Measurements from ENCODE around the gene ZNF438.

The ZNF438 gene

DNA sequence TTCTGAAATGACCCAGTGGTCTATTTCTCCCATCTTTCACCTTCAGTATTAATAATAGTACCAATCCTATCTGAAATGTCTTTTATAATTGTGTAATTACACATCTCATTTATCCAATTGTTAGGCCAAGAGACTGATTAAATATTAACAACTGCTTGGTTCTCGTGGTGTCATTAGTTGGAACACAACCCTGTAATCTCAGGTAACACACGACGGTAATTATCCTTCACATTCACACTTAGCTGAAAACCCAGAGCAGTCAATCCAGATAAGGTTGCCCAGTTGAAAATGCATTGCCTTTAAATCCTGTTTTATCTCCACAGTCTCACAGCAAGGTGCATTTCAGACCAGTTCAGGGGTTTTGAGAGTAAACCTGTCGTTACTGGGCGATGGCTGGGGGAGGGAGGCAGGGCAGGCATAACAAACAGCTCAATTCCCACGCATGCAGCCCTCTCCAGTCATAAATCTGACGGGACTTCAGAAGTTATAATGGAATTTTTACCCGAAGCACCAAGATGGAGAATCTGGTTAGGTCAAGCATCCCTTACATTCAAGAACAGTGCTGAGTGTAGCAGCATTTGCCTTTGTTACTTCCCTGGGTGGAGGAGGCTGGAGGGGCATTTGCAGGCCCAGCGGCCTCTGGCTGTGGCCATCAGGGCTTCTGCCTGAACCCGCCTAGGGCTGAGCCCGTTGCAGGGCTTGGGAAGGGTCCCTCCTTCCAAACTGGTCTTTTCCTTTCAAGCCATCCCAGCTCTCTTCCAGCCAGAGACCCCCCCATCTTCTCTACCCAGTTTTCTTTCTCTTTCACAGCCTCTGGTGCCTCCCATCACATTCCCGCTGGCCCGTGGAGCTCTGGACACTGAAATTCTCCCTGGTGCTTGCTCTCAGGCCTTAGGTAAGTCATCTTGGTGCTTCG, 201.1 kb downstream of the ZNF438 start:
- H3K4me3 ChIP-seq (ENCODE audit: low read depth, low read length) = no peak overlapping the region

- H3K4me3 ChIP-seq (ENCODE audit: low read depth, low read length) = no peak overlapping the region
Observed at GRCh38 chr10:30829901-30830300, 201.8 kb downstream of the ZNF438 start.

- no peak overlapping the region for H3K4me3 ChIP-seq (ENCODE audit: low read depth, low read length)
Observed at GRCh38 chr10:30828680-30829079, 203.0 kb downstream of the ZNF438 start.

DNA sequence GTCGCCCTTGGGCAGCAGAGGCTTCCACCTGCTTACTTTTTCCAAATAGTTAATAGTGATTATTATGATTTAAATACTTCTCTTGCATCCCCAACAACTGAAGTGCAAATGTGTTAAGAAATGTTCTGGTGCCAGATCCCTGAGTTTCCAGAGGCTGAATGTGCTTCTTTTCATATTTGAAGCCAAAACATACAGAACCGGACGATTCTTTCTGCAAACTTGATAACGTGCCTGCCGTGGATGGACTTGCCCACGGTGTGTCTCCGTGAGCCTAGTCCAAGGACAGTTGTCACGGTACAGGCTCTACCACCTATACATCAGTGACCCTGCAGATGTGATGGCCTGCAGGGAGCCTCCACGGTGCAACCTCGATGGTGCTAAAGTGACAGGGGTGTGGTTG, 203.5 kb downstream of the ZNF438 start:
- no peak overlapping the region for H3K4me3 ChIP-seq (ENCODE audit: low read depth, low read length)

- H3K4me3 ChIP-seq (ENCODE audit: low read depth, low read length) = no peak overlapping the region
Observed at GRCh38 chr10:30827531-30828120, 204.0 kb downstream of the ZNF438 start.

DNA sequence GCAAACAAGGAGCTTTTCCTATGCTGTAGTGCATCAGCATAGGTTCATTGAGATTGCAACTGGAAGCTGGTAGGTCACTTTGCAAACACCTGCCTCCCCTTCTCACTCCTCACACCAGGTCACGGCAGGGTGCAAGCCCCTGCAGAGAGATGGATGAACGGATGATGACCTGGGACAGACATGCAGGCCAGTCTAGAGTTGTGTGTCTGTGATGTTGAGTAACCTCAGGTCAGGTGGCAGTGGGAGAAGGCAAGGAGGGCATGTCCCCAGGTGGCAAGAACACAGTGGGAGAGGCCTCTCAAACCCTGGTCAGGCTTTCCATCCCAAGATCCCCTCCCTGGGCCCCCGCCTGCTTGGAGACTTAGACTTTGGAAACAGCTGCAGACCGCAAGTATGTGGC, 205.0 kb downstream of the ZNF438 start:
- no peak overlapping the region for H3K4me3 ChIP-seq (ENCODE audit: low read depth, low read length)

GRCh38 chr10:30825495-30825894, 206.2 kb downstream of the ZNF438 start:
- no peak overlapping the region for H3K4me3 ChIP-seq (ENCODE audit: low read depth, low read length)

DNA sequence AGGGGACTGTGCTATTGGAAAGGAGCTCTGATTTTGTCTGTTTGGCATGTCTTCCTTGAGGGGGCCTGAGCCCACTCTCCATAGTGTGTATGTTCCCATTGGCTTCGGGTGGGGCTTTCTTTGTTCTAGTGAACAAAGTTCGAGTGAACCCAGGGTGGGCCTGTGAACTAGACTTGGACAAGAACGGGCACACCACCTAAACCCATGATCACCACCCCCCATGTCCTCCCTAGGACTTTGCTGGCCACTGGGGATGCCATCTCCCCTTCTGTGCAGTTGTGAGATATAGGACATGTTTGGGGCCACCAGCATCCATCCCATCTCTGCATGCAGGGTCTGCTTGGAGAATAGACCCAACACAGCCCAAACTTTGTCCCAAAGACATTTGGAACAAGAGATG, 206.6 kb downstream of the ZNF438 start:
- no peak overlapping the region for H3K4me3 ChIP-seq (ENCODE audit: low read depth, low read length)

DNA sequence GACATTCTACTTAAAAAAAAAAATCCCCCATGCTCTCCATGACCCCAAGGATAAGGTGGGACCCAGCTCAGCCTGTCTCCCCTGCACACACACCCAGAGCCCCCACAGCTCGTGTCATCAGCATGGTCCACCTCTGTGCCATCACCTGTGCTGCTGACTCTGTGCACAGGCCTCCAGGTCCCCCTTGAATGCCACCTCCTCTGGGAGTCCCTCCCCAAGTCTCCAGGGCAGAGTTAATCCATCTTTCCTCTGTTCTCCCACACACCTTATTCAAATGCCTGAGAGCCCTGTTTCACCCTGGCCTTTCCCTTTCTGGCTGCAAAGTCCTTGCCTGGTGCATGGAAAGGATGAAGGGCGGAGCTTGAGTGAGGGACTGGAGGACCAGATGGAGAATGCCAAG, 208.0 kb downstream of the ZNF438 start:
- H3K4me3 ChIP-seq (ENCODE audit: low read depth, low read length) = no peak overlapping the region

- H3K4me3 ChIP-seq (ENCODE audit: low read depth, low read length) = no peak overlapping the region
Observed at GRCh38 chr10:30822693-30823465, 208.8 kb downstream of the ZNF438 start.

DNA sequence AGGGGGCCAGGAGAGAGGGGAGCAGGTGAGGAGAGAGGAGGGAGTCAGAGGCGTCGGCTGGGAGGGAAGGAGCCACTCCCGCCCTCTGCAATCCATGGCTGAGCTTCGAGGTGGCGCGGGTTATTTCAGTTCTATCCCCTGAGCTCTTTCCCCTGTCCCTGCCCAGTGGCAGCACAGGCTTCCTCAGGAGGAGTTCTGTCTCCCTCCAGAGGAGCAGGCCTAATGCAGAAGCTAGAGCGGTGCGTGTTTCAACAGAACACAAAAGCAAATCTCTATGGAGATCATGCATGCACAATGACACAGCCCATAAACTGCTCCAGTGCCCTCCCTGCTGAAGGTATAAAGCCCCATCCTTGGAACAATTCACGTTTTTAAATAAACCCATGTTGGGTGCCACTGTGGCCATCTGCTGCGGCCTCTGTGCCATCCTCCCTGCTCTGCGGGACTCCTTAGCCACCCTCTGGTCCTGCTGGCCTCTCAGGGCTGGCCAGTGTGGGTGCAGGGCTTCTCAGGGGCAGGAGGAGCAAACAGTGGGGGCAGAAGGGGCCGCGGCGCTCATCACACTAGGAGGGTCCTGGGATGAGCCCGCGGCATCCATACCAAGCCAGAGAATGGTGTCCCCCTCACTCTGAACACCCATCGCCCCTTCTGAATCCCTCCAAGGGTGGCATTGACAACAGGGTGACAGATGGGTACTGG, 209.5 kb downstream of the ZNF438 start:
- no peak overlapping the region for H3K4me3 ChIP-seq (ENCODE audit: low read depth, low read length)

- no peak overlapping the region for H3K4me3 ChIP-seq (ENCODE audit: low read depth, low read length)
Observed at GRCh38 chr10:30821261-30821993, 210.2 kb downstream of the ZNF438 start.

DNA sequence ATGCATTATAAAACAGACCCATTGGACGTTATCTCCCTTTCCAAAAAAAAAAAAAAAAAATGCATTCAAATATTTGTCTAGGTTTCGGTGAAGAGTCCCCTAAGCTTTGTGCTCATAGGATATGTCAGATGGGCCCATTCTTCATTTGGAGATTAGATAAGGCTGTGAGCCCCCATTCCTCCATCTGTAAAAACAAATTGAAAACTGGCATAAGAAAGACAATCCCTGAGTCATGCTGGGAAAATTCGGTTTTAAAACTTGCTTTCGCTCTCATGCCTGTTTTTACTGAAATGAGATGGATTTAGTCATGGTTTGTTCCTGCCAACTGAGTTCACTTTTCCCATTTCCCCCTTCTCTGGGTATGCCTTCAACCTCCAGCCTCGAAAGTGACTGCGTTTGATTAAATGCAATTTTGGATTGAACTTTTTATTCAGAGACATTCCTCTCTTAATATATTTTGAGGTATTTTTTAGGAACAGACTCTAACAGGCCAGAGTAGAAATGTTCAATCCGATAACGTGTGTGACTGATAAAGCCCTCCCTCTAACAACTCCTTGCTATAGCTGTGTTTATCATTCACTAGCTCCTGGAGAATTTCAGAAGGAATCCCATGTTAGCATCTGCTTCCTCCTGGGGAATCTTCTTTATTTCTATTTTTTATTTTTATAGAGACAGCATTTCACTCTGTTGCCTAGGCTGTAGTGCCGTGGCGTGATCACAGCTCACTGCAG, 211.2 kb downstream of the ZNF438 start:
- H3K4me3 ChIP-seq (ENCODE audit: low read depth, low read length) = no peak overlapping the region

DNA sequence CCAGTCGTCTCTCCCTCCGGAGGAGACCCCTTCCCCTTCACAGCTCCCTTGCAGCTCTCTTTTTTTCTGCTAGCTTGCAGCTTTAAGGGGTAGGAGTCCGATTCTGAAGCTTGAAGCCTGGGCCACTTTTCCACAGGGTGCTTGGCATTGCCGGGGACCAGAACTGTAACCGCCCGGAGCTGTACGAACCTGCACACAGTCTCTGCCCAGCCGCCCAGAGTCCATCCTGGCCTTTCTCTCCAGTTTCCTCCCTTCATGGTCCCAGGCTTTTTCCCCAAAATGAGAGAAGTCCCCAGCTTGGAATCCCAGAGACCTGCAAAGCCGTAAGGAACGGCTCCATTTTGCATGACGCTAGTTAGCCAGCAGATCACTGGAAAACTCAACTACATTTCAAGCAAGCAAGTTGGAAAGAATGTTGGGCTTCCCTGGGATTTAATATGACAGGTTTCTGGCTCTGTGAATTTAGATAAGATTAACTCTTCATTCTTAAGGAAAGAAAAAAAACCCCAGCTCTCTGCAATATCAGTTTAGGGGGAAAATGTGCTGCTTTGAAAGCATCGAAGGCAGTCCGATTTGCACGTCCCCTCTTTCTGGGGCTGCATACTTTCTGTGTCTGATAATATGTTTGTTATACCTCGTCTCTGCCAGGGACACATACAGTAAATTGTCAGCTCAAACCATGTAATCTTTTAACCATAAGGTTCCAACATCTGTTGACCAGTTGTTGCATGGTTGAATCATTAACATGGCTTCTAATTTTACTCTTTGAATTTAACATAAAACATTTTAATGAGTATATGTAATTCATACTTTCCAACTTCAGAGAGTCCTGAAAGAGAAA, 212.1 kb downstream of the ZNF438 start:
- H3K4me3 ChIP-seq (ENCODE audit: low read depth, low read length) = no peak overlapping the region

DNA sequence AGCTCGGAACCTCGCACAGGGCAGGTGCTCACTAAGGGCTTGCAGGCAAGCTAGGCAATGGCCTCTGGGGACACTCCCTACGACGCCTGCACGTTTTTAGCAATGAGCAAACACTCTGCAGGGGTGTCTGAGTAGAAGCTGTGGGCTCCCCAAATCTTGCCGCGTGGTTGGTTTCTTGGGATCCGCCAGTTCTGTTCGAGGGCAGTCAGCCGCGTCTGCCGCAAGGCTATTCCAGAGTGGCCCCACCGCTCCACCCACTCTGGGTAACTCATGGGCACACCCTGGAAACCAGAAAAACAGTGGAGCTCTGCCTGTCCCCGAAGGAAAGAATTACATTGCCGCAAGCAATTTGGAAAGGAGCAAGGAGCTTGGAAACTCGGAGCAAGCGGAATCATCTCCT, 212.8 kb downstream of the ZNF438 start:
- H3K4me3 ChIP-seq (ENCODE audit: low read depth, low read length) = no peak overlapping the region

DNA sequence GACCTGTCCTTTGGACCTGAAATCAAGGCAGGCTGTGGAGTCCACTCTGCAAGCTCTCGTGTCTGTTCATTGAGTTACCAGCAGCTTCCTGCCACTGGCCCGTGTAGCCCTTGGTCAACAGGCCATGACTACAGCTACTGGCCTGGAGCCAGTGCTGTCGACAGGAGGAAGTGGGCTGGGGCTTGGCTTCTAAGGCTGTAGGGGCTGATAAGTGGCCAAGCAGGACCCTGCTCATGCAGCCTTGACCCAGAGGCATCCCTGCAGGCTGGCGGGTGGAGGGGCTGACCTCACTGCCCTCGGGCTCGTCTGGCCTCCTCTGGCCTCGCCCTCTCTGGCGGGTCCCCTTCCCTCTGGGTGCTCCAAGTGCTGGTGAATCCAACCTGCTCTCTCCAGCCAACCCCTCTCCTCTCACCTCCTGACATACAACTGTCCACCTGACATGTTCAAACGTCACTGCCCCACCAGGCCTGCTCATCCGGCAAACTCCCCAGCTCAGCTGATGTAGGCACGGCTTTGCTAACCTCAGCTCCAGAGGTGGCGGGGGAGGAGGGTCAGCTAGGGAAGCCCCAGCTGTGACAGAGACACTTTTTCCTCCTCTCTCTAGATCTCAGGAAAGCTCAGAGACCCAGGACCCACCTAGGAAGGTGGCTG, 213.5 kb downstream of the ZNF438 start:
- no peak overlapping the region for H3K4me3 ChIP-seq (ENCODE audit: low read depth, low read length)

DNA sequence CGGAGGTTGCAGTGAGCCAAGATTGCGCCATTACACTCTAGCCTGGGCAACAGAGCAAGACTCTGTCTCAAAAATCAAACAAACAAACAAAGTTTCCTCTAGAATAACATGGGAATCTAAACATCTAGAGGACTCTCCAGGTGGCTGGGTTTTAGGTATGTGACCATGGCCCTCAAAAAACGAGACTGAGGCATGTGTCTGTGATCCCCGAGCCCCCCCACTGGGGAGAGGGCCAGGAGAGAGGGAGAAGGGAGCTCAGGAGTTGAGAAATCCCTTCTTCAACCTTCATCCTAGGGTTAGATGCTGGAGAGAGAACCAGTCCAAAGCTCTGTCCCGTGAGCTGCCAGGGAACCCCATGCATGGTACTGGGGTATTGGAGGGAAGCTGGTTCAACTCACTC, 214.1 kb downstream of the ZNF438 start:
- H3K4me3 ChIP-seq (ENCODE audit: low read depth, low read length) = no peak overlapping the region

DNA sequence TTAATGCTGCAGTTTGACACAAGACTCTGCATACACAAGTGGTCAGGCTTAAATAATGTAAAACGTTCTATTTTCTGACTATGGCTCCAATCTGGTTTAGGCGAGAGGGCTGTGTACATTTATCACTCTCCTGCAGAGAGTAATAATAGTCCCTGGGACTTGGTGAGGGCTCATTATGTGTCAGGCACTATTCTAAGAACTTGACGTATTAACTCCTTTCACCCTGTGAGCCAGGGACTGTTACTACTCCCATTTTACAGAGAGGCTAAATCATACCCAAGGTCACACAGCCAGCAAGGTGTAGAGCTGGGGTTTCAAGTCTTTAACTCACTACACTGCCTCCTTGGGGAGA, 214.9 kb downstream of the ZNF438 start:
- H3K4me3 ChIP-seq (ENCODE audit: low read depth, low read length) = no peak overlapping the region
